ENCODE results near the gene COQ8A. TPM values are rescaled to one million over a fixed set of nuclear protein-coding genes. Genes with fewer than 3 reads are reported as not detected.

Gene COQ8A
- total RNA-seq, 4 donors from 2014 or later, result 73.1 to 118 (median 80.9) TPM

- intact Hi-C loops (cut with DNase I), result no loop called here
- no peak overlapping the region for H3K27ac ChIP-seq (replicated peaks in 1 of 4)
- no peaks in the 10 kb centered on the region for H3K27me3 ChIP-seq
- peaks cover 39 to 79% (median 69%) of the 10 kb centered on the region in 4 donors for H3K4me1 ChIP-seq
- peaks cover 0 to 4% (median 0%) of the 10 kb centered on the region in 4 donors for H3K36me3 ChIP-seq
- peaks cover 0 to 8% (median 3%) of the 10 kb centered on the region in 4 donors for H3K9me3 ChIP-seq
- 94% methylated on average over 15 of the region's 15 CpGs for WGBS
- no peak for DNase-seq (ENCODE audit: extremely low spot score)
- H3K4me3 ChIP-seq, result no peak overlapping the region
- TF ChIP-seq EP300 (IDR thresholded peaks at IDR 0.05) (no peak), POLR2AphosphoS5 (IDR thresholded peaks at IDR 0.05) (no peak), POLR2A (IDR thresholded peaks at IDR 0.05; ENCODE audit: low read depth) (no peak), CTCF (IDR thresholded peaks at IDR 0.05) (no peak)
Measured at GRCh38 chr1:226948996-226949395, 8.9 kb downstream of the COQ8A start.

GRCh38 chr1:226949401-226949800 is 9.3 kb downstream of the COQ8A start:
- no peak for TF ChIP-seq EP300 (IDR thresholded peaks at IDR 0.05)
- no peak for TF ChIP-seq POLR2A (IDR thresholded peaks at IDR 0.05; ENCODE audit: low read depth)
- TF ChIP-seq CTCF (IDR thresholded peaks at IDR 0.05), result no peak
- TF ChIP-seq POLR2AphosphoS5 (IDR thresholded peaks at IDR 0.05), result no peak
- Histone ChIP-seq H3K27ac (replicated peaks in 1 of 4) (no peak overlapping the region), H3K36me3 (peaks cover 0 to 4% (median 0%) of the 10 kb centered on the region in 4 donors), H3K4me3 (no peak overlapping the region), H3K9me3 (peaks cover 0 to 8% (median 3%) of the 10 kb centered on the region in 4 donors), H3K4me1 (peaks cover 36 to 79% (median 69%) of the 10 kb centered on the region in 4 donors), H3K27me3 (no peaks in the 10 kb centered on the region)
- intact Hi-C loops (cut with DNase I), result no loop called here
- DNase-seq (ENCODE audit: extremely low spot score), result no peak
- WGBS, result 94% methylated on average over 3 of the region's 3 CpGs

- Histone ChIP-seq H3K27me3 (no peaks in the 10 kb centered on the region), H3K36me3 (peaks cover 0 to 4% (median 0%) of the 10 kb centered on the region in 4 donors), H3K4me1 (peaks cover 29 to 76% (median 64%) of the 10 kb centered on the region in 4 donors), H3K9me3 (peaks cover 0 to 8% (median 3%) of the 10 kb centered on the region in 4 donors), H3K27ac (replicated peaks in 1 of 4) (no peak overlapping the region), H3K4me3 (no peak overlapping the region)
- WGBS, result 94% methylated on average over 1 of the region's 1 CpG
- DNase-seq (ENCODE audit: extremely low spot score), result no peak
- no peak for TF ChIP-seq CTCF (IDR thresholded peaks at IDR 0.05)
- intact Hi-C loops (cut with DNase I), result no loop called here
Measured at GRCh38 chr1:226950316-226950715, 10.2 kb downstream of the COQ8A start.

DNA sequence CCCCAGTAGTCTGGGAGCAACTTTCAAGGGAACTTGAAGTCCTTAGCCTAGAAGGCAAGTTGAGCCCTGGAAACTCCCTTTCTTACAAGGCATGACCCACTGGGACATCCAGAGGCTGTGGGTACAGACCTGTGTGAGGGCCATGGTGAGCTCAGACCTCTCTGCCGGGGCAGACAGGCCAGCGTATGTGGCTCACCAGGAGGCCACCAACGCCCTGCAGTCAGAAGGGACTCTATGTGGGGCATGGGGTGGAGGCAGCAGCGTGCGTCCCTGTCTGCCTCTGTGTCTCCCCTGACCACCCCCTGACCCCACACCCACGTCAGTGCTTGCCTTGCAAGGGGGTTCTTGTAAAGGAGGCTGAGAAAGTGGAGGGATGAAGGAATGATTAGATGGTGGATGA is 10.8 kb downstream of the COQ8A start:
- Histone ChIP-seq H3K27ac (replicated peaks in 1 of 4) (no peak overlapping the region), H3K27me3 (no peaks in the 10 kb centered on the region), H3K36me3 (peaks cover 0 to 4% (median 0%) of the 10 kb centered on the region in 4 donors), H3K4me3 (no peak overlapping the region), H3K4me1 (peaks cover 23 to 71% (median 58%) of the 10 kb centered on the region in 4 donors), H3K9me3 (peaks cover 0 to 8% (median 3%) of the 10 kb centered on the region in 4 donors)
- intact Hi-C loops (cut with DNase I), result no loop called here
- no peak for DNase-seq (ENCODE audit: extremely low spot score)
- no peak for TF ChIP-seq POLR2AphosphoS5 (IDR thresholded peaks at IDR 0.05)
- no peak for TF ChIP-seq CTCF (IDR thresholded peaks at IDR 0.05)
- no peak for TF ChIP-seq EP300 (IDR thresholded peaks at IDR 0.05)
- TF ChIP-seq POLR2A (IDR thresholded peaks at IDR 0.05; ENCODE audit: low read depth), result no peak
- 77% methylated on average over 6 of the region's 6 CpGs for WGBS

Measured in esophagus muscularis mucosa (tissue), 4 donors.